Suprapubic skin (tissue), 4 donors: Measurements from ENCODE around the gene CDYL2.

Experiments
- CTCF ChIP-seq, 2 donors: fragments of 200-600 bp in 1 of 2; fragments of 450-650 bp in 1 of 2; sonication (generic) in 1 of 2; IDR thresholded peaks; one replicate each; pipeline ENCODE4 v1.5.1; 2016 to 2019; ENCODE audit warnings: antibody characterized with exemption in 2 of 2, mild to moderate bottlenecking in 1 of 2, moderate library complexity in 1 of 2
- EP300 ChIP-seq: sonication (generic); formaldehyde crosslinking; IDR thresholded peaks from one replicate; pipeline ENCODE4 v1.6.1; 2017; ENCODE audit warnings: antibody characterized with exemption
- POLR2A ChIP-seq, 2 donors: fragments of 450-650 bp; IDR thresholded peaks; one replicate each; pipeline ENCODE4 v1.6.1; 2017; ENCODE audit warnings: antibody characterized with exemption in 2 of 2, mild to moderate bottlenecking in 2 of 2, moderate library complexity in 2 of 2
- POLR2AphosphoS5 ChIP-seq, 3 donors: sonication (generic); formaldehyde crosslinking; IDR thresholded peaks; one replicate each; pipeline ENCODE4 v1.6.1; 2017; ENCODE audit warnings: antibody characterized with exemption in 3 of 3

- TF ChIP-seq EP300 (no peak), CTCF (IDR thresholded peaks at IDR 0.05) (no peak), POLR2A (IDR thresholded peaks at IDR 0.05) (no peak), POLR2AphosphoS5 (IDR thresholded peaks at IDR 0.05) (no peak)
These were observed 13.0 kb downstream of the CDYL2 start for GRCh38 chr16:80791411-80791810.
